GM23248 (cell line): ENCODE data around the gene FKBP1C. TPM values are rescaled to one million over a fixed set of nuclear protein-coding genes. Genes with fewer than 3 reads are reported as not detected.

Experiments
- DNase-seq: peaks from one replicate; pipeline ENCODE4 v3.0.0-alpha.2; 2015
- H2AFZ ChIP-seq: fragments of 200-600 bp; sonication (generic); 2 replicates; pipeline ENCODE4 v1.6.1; 2016; ENCODE audit warnings: antibody characterized with exemption
- H3F3A ChIP-seq: fragments of 200-600 bp; sonication (generic); 2 replicates; pipeline ENCODE4 v1.6.1; 2016; ENCODE audit warnings: mild to moderate bottlenecking, antibody characterized with exemption, mixed run types; ENCODE audit not compliant: insufficient read depth
- H3K27ac ChIP-seq: fragments of 200-600 bp; sonication (generic); 2 replicates; pipeline ENCODE4 v1.5.1; 2016; ENCODE audit warnings: mild to moderate bottlenecking
- H3K27me3 ChIP-seq: fragments of 200-600 bp; sonication (generic); replicated peaks from 2 replicates; pipeline ENCODE4 v1.6.1; 2016; ENCODE audit warnings: mild to moderate bottlenecking; ENCODE audit not compliant: insufficient read depth
- H3K36me3 ChIP-seq: fragments of 200-600 bp; sonication (generic); 2 replicates; pipeline ENCODE4 v1.6.1; 2016; ENCODE audit warnings: low read depth, mild to moderate bottlenecking
- H3K4me1 ChIP-seq: fragments of 200-600 bp; sonication (generic); 2 replicates; pipeline ENCODE4 v1.6.1; 2016; ENCODE audit warnings: mild to moderate bottlenecking; ENCODE audit not compliant: insufficient read depth
- H3K4me2 ChIP-seq: fragments of 200-600 bp; sonication (generic); one replicate; pipeline ENCODE4 v1.6.1; 2016; ENCODE audit warnings: mild to moderate bottlenecking; ENCODE audit not compliant: unreplicated experiment
- H3K4me3 ChIP-seq: fragments of 200-600 bp; sonication (generic); 2 replicates; pipeline ENCODE4 v1.5.1; 2016; ENCODE audit warnings: mild to moderate bottlenecking
- H3K79me2 ChIP-seq: fragments of 200-600 bp; sonication (generic); 2 replicates; pipeline ENCODE4 v1.6.1; 2016; ENCODE audit warnings: mild to moderate bottlenecking; ENCODE audit not compliant: insufficient read depth
- H3K9ac ChIP-seq: fragments of 200-600 bp; sonication (generic); 2 replicates; pipeline ENCODE4 v1.6.1; 2016; ENCODE audit warnings: mild to moderate bottlenecking
- H3K9me2 ChIP-seq: fragments of 200-600 bp; sonication (generic); 2 replicates; pipeline ENCODE4 v1.6.1; 2016; ENCODE audit warnings: mixed run types, mild to moderate bottlenecking, moderate library complexity; ENCODE audit not compliant: insufficient read depth
- H3K9me3 ChIP-seq: fragments of 200-600 bp; sonication (generic); one replicate; pipeline ENCODE4 v1.6.1; 2017; ENCODE audit warnings: low read depth
- H4K20me1 ChIP-seq: fragments of 200-600 bp; sonication (generic); 2 replicates; pipeline ENCODE4 v1.6.0; 2016; ENCODE audit not compliant: insufficient read depth
- EZH2 ChIP-seq: fragments of 200-600 bp; sonication (generic); IDR thresholded peaks from 2 replicates; pipeline ENCODE4 v1.6.1; 2018; ENCODE audit warnings: antibody characterized with exemption, mild to moderate bottlenecking; ENCODE audit not compliant: insufficient read depth, poor library complexity, severe bottlenecking
- EZH2phosphoT487 ChIP-seq: fragments of 200-600 bp; sonication (generic); IDR thresholded peaks from 2 replicates; pipeline ENCODE4 v1.6.1; 2018; ENCODE audit warnings: antibody characterized with exemption, moderate library complexity, mild to moderate bottlenecking, low read depth; ENCODE audit not compliant: insufficient read depth
- WGBS, 2 experiments: methylation state at CpG; one replicate each; pipeline ENCODE4 v1.1.6; 2015 to 2017; ENCODE audit warnings: low lambda C conversion rate in 2 of 2, low coverage in 1 of 2; ENCODE audit errors: missing lambda C conversion rate in 2 of 2; 5-methylcytosine and 5-hydroxymethylcytosine counted together
- in situ Hi-C: fragments of 300-500 bp; cut with MboI; formaldehyde crosslinking; loops from 2 replicates; pipeline ENCODE4 v1.15.0; 2020
- polyA plus RNA-seq: library from polyadenylated mRNA; unstranded; fragments of >200 nt; fragmentation: Nextera tagmentation; extraction: Ambion mirVana; gene quantifications from 2 replicates; pipeline ENCODE4 v1.2.1, GENCODE V29; 2016
- total RNA-seq: library from RNA; depleted of rRNA; stranded (reverse); fragments of >200 nt; shearing (Covaris generic); gene quantifications from 2 replicates; pipeline ENCODE4 v1.2.3, GENCODE V29; 2014

FKBP1C gene
- total and polyA plus RNA-seq, 2 experiments from 2014 or later = 0.11 to 1.6 TPM

DNA sequence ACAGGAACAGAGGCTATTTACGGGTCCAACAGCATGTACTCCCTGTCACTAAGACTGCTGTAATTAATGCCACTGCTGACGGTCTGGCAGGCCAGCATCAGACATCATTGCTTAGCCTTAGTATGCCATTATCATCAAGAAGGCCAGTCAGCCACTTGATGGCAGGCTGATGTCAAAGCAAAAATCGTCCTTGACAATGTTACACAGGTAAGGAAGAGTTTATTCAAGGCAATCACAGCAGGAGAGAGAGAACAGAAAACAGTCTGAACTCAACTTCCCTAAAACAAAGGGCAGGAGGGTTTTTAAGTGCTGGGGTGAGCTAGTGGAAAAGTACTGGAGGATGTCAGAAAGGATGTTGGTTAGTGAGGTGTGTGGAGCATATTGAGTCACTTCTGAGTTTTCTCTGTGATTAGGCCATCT is 25.1 kb downstream of the FKBP1C start:
- DNase-seq = no peak
- no peak overlapping the region for H3K27ac ChIP-seq
- 0 to 5% methylated on average over 3 of the region's 3 CpGs for WGBS, 2 experiments
- peaks cover 4% of the 10 kb centered on the region; the same call in 1 of the 2 replicates for H3K9me2 ChIP-seq
- H3K4me1 ChIP-seq = no peaks in the 10 kb centered on the region
- in situ Hi-C loops = no loop called here
- no peaks in the 10 kb centered on the region for H3K79me2 ChIP-seq
- no peaks in the 10 kb centered on the region for H3K9me3 ChIP-seq
- no peak overlapping the region for H3K4me3 ChIP-seq
- no peaks in the 10 kb centered on the region for H3K27me3 ChIP-seq
- no peaks in the 10 kb centered on the region for H4K20me1 ChIP-seq
- no peak overlapping the region for H3K4me2 ChIP-seq
- no peak overlapping the region for H2AFZ ChIP-seq
- no peaks in the 10 kb centered on the region for H3K36me3 ChIP-seq
- H3F3A ChIP-seq = no peaks in the 10 kb centered on the region
- no peak overlapping the region for H3K9ac ChIP-seq
- TF ChIP-seq EZH2 (no peak), EZH2phosphoT487 (no peak)

DNA sequence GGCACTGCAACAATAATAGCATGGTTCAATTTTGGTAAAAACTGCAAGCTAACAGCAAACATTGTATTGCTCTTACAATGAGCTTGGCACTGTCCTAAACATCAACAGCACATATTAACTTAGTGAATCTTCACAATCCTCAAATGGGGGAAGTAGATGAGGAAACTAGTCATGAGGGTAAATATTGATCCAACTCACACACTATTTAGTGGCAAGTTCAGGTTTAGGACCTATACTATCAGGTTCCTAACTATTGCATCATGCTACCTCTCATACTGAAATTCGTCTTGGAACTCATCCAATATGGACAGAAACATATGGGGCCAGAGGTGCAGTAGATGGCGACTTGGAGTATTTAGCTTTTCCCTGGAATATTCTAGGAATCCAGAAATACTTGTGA is 34.2 kb downstream of the FKBP1C start:
- H3F3A ChIP-seq = no peaks in the 10 kb centered on the region
- H3K4me1 ChIP-seq = no peaks in the 10 kb centered on the region
- H3K27me3 ChIP-seq = no peaks in the 10 kb centered on the region
- TF ChIP-seq EZH2 (no peak), EZH2phosphoT487 (no peak)
- H3K79me2 ChIP-seq = no peaks in the 10 kb centered on the region
- no peak for DNase-seq
- no peak overlapping the region for H3K9ac ChIP-seq
- H3K27ac ChIP-seq = no peak overlapping the region
- H4K20me1 ChIP-seq = no peaks in the 10 kb centered on the region
- H3K9me2 ChIP-seq = no peaks in the 10 kb centered on the region
- no peaks in the 10 kb centered on the region for H3K36me3 ChIP-seq
- WGBS, 2 experiments = 0 to 8% methylated on average over 2 of the region's 2 CpGs
- no peaks in the 10 kb centered on the region for H3K9me3 ChIP-seq
- no peak overlapping the region for H3K4me2 ChIP-seq
- no peak overlapping the region for H2AFZ ChIP-seq
- H3K4me3 ChIP-seq = no peak overlapping the region
- in situ Hi-C loops = no loop called here

- no peak overlapping the region for H3K9ac ChIP-seq
- no peaks in the 10 kb centered on the region for H3K79me2 ChIP-seq
- no peak overlapping the region for H3K4me3 ChIP-seq
- no peaks in the 10 kb centered on the region for H3K4me1 ChIP-seq
- no peaks in the 10 kb centered on the region for H3F3A ChIP-seq
- H3K9me2 ChIP-seq = no peaks in the 10 kb centered on the region
- WGBS, 2 experiments = 18% methylated on average over 1 of the region's 1 CpG
- H3K9me3 ChIP-seq = no peaks in the 10 kb centered on the region
- no peaks in the 10 kb centered on the region for H3K36me3 ChIP-seq
- no peak for TF ChIP-seq EZH2
- TF ChIP-seq EZH2phosphoT487 = no peak
- no peak for DNase-seq
- H3K27ac ChIP-seq = no peak overlapping the region
- H2AFZ ChIP-seq = no peak overlapping the region
- no peaks in the 10 kb centered on the region for H3K27me3 ChIP-seq
- H4K20me1 ChIP-seq = no peaks in the 10 kb centered on the region
- in situ Hi-C loops = no loop called here
- H3K4me2 ChIP-seq = no peak overlapping the region
Observed at GRCh38 chr6:63245909-63246308, 34.6 kb downstream of the FKBP1C start.

GRCh38 chr6:63246581-63246980 is 35.3 kb downstream of the FKBP1C start:
- H3K9me3 ChIP-seq = no peaks in the 10 kb centered on the region
- no peaks in the 10 kb centered on the region for H3K9me2 ChIP-seq
- no peak for DNase-seq
- no peak overlapping the region for H3K4me3 ChIP-seq
- H4K20me1 ChIP-seq = no peaks in the 10 kb centered on the region
- no peaks in the 10 kb centered on the region for H3K79me2 ChIP-seq
- no peak overlapping the region for H3K9ac ChIP-seq
- H3K4me2 ChIP-seq = no peak overlapping the region
- no peaks in the 10 kb centered on the region for H3K4me1 ChIP-seq
- H2AFZ ChIP-seq = no peak overlapping the region
- TF ChIP-seq EZH2phosphoT487 (no peak), EZH2 (no peak)
- no peaks in the 10 kb centered on the region for H3F3A ChIP-seq
- H3K27ac ChIP-seq = no peak overlapping the region
- H3K27me3 ChIP-seq = no peaks in the 10 kb centered on the region
- in situ Hi-C loops = no loop called here
- no peaks in the 10 kb centered on the region for H3K36me3 ChIP-seq

- no peaks in the 10 kb centered on the region for H3K9me2 ChIP-seq
Observed at GRCh38 chr6:63249875-63250482, 38.7 kb downstream of the FKBP1C start.

More at GRCh38 chr6:63249875-63250482, 38.7 kb downstream of the FKBP1C start:
- 57 to 61% methylated on average over 3 of the region's 3 CpGs for WGBS, 2 experiments
- no peak overlapping the region for H3K4me3 ChIP-seq
- TF ChIP-seq EZH2phosphoT487 (no peak), EZH2 (no peak)
- no peak overlapping the region for H3K27ac ChIP-seq
- no peak overlapping the region for H2AFZ ChIP-seq
- H3K9ac ChIP-seq = no peak overlapping the region
- H3K4me2 ChIP-seq = no peak overlapping the region
- H4K20me1 ChIP-seq = no peaks in the 10 kb centered on the region
- no peaks in the 10 kb centered on the region for H3K27me3 ChIP-seq
- H3K79me2 ChIP-seq = no peaks in the 10 kb centered on the region
- no peak for DNase-seq
- no peaks in the 10 kb centered on the region for H3K36me3 ChIP-seq
- H3F3A ChIP-seq = no peaks in the 10 kb centered on the region
- in situ Hi-C loops = no loop called here
- no peaks in the 10 kb centered on the region for H3K9me3 ChIP-seq
- no peaks in the 10 kb centered on the region for H3K4me1 ChIP-seq
